NCI-H345 (cell line): Measurements from ENCODE around the gene RPL13.

ENCODE experiments used
- DNase-seq: peaks from one replicate; lab custom pipeline; 2025; lab: John Stamatoyannopoulos, UW

RPL13 gene

GRCh38 chr16:89599451-89599858 lies 39.0 kb downstream of the RPL13 start:
- DNase-seq = peak; percentile 11

- no peak for DNase-seq
Observed at GRCh38 chr16:89599902-89600301, 39.4 kb downstream of the RPL13 start.

DNA sequence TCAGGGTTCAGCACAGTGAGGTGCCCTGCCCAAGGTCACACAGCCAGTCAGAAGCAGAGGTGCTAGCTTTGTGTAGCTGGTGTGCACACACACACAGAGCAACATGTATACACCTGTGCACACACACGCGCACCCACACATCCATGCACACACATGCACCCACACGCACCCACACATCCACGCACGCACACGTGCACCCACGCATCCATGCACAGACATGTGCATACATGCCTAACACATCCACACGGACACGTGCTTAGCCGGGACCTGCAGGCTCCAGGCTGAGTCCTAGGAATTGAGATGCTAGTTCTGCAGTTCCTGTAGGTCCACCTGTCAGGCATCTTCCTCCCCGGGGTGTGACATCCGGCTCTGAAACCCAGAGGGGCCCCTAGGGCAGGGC lies 39.9 kb downstream of the RPL13 start:
- DNase-seq = no peak

GRCh38 chr16:89600956-89601355 lies 40.5 kb downstream of the RPL13 start:
- no peak for DNase-seq

GRCh38 chr16:89601906-89602272 lies 41.4 kb downstream of the RPL13 start:
- DNase-seq = no peak

DNA sequence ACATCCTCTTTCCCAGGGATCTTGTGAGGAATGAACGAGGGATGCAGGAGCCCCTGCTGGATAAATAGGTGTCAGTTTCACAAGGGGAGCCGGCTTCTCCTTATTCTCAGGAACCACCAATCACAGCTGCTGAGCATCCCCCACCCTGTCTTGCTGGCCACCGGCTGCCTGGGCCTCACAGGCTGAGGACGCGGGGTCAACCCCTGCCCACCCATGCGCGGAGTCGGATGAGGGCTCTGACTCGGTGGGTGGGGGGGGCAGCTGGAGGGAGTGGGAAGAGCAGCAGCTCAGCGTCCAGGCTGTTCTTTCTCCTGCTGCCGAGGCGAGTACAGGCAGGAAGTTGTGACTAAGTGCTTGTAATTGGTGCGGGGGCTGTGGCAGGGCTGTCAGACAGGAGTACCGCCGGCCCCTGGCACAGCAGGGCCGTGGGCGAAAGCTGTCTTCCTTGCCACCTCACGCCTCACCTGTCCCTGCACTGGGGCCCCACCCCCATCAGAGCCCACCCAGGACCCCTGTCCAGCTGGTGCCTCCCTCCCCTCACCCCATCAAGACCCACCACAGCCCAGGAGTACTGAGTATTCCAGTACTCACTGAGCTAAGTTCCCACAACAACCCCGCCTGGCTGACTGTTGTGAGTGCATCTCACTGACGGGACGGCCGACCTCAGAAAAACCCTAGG lies 41.9 kb downstream of the RPL13 start:
- no peak for DNase-seq

DNA sequence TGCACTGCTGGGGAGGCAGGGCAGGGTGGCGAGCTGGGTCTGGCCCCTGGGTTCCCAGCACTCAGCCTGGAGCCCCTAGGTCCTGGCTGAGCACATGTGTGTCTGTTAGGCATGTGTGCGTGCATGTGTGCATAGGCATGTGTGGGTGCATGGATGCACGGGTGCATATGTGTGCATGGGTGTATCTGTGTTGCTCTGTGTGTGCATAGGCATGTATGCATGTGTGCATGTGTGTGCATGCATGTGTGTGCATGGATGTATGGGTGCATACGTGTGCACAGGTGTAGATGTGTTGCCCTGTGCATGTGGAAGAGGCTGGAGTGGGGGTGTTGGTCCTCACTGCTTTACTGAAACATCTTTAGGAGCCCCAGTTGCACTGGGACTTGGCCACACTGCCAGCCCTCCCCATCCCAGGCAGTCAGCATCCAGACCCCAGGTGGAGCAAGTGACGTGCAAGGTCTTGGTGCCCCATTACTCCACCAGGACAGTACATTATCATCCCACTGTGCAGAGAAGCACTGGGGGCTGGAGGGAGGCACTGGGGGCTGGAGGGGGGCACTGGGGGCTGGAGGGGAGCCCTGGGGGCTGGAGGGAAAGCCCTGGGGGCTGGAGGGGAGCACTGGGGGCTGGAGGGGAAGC lies 42.6 kb downstream of the RPL13 start:
- DNase-seq = no peak

- no peak for DNase-seq
Observed at GRCh38 chr16:89604764-89605163, 44.3 kb downstream of the RPL13 start.

DNA sequence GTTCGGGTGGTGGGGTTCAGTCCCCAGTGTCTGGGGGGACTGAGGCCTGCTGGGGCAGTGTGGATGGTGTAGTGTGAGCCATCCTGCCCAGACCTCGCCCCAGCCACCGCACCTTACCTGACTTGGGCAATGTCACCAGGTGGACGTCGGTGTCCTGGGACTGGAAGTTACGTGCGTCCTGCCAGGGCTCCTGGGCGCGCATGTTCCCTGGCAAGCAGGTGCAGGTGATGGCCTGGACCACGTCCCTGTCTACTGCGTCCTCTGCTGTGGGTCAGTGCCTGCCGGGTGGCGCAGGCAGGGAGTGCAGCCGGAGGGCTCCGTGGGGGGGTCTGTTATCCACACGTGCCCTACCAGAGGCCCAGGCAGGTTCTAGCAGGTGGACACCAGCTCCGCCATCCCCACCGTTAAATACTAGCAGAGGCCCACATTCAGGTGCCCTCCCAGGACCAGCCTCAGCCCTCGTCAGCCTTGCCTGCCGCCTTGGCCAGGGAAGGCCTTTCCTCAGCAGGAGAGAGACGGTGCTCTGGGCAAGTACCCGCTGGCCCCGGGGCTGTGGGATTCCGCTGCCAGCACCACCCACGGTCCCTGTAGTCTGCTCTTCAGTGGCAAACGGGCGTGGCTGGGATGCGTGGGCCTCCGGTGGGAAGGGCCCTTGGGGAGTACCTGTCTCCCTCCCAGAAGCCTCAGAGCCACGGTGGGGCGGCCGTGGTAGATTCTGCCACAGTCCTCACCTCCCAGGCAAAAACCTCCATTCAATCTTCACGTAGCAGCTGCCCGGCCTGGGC lies 44.9 kb downstream of the RPL13 start:
- no peak for DNase-seq

DNA sequence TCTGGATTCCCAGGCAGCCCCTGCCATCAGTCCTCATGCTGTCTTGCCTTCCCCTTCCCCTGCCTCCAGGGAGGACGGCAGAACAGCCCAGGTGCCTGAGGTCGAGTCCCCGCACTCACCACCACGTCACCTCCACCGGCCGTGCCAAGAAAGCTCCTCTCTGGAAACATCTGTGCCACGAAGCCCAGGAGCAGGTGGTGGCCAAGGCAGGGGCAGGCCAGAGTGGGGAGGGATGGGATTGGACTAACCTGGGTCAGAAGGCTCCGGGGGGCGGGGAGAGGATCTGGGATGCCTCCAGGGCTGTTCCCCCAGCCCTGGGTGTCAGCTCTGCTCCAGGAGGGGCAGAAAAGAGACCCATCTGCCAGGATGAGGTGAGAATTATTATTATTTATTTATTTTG lies 45.5 kb downstream of the RPL13 start:
- DNase-seq = no peak

- no peak for DNase-seq
Observed at GRCh38 chr16:89607453-89607852, 47.0 kb downstream of the RPL13 start.

DNA sequence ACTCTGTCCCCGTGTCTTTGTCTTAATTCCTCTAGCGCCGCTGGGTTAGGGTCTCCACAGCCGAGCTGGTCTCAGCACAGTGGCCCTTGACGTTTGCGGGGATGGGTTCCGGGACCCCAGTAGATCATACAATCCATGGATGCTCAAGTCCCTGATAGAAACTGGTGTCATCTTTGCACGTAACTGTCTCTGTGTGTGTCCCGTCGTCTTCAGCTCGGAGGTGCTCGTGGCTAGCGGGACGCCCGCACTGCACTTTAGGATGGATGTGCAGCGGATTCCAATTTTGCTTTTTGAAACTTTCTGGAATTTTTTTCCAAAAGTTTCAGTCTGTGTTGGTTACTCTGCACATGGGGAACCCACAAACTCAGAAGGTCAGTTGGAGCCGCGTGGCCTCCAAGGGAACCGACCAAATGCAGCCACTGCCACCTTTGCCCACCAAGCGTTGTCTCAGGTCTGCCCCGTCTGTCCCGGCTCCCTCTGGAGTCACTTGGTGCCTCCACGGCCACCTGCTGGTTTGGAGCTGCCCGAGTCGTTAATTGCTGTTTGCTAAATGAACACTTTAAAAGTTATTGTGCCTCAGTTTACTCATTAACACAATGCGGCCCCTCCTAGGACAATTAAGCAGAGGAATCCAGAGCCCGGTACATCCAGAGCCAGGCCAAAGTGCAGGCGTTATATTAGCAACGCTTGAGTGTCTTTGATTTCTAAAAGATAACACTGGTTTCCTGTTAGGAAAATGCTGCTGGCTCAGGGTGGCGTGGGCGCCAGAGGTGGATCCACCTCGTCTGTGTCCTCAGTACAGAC lies 47.7 kb downstream of the RPL13 start:
- no peak for DNase-seq

GRCh38 chr16:89610108-89610453 lies 49.6 kb downstream of the RPL13 start:
- no peak for DNase-seq

GRCh38 chr16:89612415-89613166 lies 52.1 kb downstream of the RPL13 start:
- DNase-seq = no peak

DNA sequence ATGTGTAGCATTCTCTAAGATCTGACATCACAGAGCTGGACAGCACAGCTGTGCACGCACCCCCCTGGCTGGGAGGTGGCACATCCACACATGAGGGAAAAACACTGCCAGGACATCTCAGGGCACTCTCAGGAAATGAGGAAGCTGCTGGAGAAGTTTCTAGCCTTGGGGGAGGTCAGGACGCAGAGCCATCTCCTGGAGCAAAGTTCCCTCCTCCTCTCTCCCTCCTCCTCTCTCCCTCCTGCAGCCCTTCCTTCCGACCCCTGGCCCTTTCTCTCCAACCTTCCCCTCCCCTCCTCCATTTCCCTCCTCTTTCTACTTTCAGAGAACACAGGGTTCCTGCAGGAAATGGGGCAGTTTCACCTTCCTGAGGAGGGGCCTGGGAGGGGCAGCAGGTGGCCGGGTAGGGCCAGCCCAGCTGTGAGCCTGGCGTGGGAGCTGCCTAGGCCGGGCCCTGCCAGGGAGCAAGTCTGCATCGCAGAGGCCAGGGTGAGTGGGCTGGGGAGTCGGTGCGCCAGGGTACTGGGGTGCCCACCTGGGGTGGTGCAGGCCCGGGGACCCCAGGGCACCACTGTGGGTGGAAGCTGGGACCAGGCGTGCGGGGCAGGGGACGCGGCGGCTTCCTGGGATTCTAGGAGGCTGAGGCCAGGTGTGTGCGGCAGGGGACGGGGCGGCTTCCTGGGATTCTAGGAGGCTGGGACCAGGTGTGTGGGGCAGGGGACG lies 52.9 kb downstream of the RPL13 start, which contains the start of gene DPEP1:
Gene DPEP1, plus strand, starts transcription at position 412 of the 723 bp plus-strand sequence. CDS start 16,769 bp downstream, outside the sequence.
- DNase-seq = no peak

DNA sequence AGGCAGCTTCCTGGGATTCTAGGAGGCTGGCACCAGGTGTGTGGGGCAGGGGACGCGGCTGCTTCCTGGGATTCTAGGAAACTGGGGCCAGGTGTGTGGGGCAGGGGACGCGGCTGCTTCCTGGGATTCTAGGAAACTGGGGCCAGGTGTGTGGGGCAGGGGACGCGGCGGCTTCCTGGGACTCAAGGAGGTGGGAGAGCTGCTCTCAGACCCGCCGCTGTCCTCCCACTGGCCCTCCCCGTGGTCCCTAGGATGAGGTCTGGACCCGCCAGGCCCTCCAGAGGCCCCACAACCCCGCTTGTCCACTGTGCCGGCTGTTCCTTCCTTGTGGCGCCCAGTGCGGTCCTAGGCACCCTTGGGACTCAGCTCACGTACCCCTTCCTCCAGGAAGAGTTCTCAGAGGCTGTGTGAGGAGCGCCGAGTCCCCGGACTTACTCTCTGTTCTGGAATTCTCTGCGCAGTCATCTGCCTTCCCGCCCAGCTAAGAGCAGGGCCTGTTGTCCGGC lies 53.5 kb downstream of the RPL13 start:
- no peak for DNase-seq
